Spleen (tissue), 7 donors: ENCODE results near the gene ID2.

Source experiments
- CTCF ChIP-seq, 11 experiments: fragments of 200-600 bp in 7 of 11; fragments of 450-650 bp in 4 of 11; sonication (generic) in 4 of 11; IDR thresholded peaks in 8 of 11; conservative IDR thresholded peaks in 3 of 11; 1 replicate in 7 of 11; 2 replicates in 4 of 11; pipeline versions ENCODE4 v1.4.0 to v1.8.0; 2016 to 2021; ENCODE audit warnings: antibody characterized with exemption in 11 of 11, inconsistent platforms in 4 of 11, mild to moderate bottlenecking in 1 of 11
- POLR2A ChIP-seq, 3 donors: fragments of 450-650 bp; IDR thresholded peaks; one replicate each; pipeline ENCODE4 v1.5.1; 2017; ENCODE audit warnings: antibody characterized with exemption in 3 of 3, mild to moderate bottlenecking in 1 of 3
- donor health status: DM: no; HTN: no; CAD: no; lungs with moderate emphysema.
- donor health status: DM: no; HTN: no; CAD: no.
- donor health status: DM: no; HTN: no; CAD: no.

DNA sequence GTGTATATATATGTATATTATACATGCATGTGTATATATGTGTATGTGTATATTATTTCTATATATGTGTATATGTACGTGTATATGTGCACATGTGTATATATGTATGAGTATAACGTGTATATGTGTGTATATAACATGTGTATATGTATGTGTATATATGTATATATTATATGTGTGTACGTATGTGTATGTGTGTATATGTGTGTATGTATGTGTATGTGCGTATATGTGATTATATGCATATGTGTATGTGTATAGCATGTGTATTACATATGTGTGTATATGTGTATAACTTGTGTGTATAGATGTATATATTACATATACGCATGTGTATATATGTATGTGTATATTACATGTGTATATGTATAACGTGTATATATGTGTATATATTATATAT lies 32.1 kb upstream of the ID2 start:
- TF ChIP-seq CTCF (IDR thresholded peaks at IDR 0.05 in 8 of 11, conservative IDR thresholded peaks at IDR 0.05 in 3 of 11) (no peak), POLR2A (IDR thresholded peaks at IDR 0.05) (no peak)
